Vagina (tissue), 2 donors: ENCODE data around the gene DOCK11.

Experiments
- POLR2A ChIP-seq, 2 donors: fragments of 450-650 bp; IDR thresholded peaks; one replicate each; pipeline ENCODE4 v1.6.1; 2017; ENCODE audit warnings: antibody characterized with exemption in 2 of 2, mild to moderate bottlenecking in 2 of 2, moderate library complexity in 2 of 2
- TF ChIP-seq, protein P1 (sequence below), 3 experiments: fragments of 450-650 bp in 2 of 3; fragments of 200-600 bp in 1 of 3; sonication (generic) in 1 of 3; IDR thresholded peaks; one replicate each; pipeline ENCODE4 v1.5.1; 2017 to 2019; ENCODE audit warnings: antibody characterized with exemption in 3 of 3, mild to moderate bottlenecking in 2 of 3, moderate library complexity in 2 of 3

GRCh38 chrX:118497180-118497818, 1.7 kb downstream of the DOCK11 start:
- TF ChIP-seq, protein P1, sequence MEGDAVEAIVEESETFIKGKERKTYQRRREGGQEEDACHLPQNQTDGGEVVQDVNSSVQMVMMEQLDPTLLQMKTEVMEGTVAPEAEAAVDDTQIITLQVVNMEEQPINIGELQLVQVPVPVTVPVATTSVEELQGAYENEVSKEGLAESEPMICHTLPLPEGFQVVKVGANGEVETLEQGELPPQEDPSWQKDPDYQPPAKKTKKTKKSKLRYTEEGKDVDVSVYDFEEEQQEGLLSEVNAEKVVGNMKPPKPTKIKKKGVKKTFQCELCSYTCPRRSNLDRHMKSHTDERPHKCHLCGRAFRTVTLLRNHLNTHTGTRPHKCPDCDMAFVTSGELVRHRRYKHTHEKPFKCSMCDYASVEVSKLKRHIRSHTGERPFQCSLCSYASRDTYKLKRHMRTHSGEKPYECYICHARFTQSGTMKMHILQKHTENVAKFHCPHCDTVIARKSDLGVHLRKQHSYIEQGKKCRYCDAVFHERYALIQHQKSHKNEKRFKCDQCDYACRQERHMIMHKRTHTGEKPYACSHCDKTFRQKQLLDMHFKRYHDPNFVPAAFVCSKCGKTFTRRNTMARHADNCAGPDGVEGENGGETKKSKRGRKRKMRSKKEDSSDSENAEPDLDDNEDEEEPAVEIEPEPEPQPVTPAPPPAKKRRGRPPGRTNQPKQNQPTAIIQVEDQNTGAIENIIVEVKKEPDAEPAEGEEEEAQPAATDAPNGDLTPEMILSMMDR (IDR thresholded peaks at IDR 0.05), result no peak
- no peak for TF ChIP-seq POLR2A (IDR thresholded peaks at IDR 0.05)
